HCT116 (cell line): ENCODE data around the gene ALK. TPM values are rescaled to one million over a fixed set of nuclear protein-coding genes. Genes with fewer than 3 reads are reported as not detected.

Experiments
- ATAC-seq: fragments of 200-7000 bp; cut with Tn5 transposase; 2 replicates; pipeline ENCODE4 v1.9.1; 2020; ENCODE audit warnings: mild to moderate bottlenecking, moderate library complexity
- BruUV-seq: library from RNA; stranded (reverse); fragments of 400-500 nt; replicated peaks from 2 replicates; lab custom pipeline; 2021; lab: Mats Ljungman, UMichigan
- CTCF ChIA-PET: fragments of 300-600 bp; sonication (Branson Sonifier 250); formaldehyde crosslinking; loops from one replicate; lab custom pipeline; 2021; ENCODE audit warnings: antibody characterized with exemption; lab: Charles Lee
- POLR2A ChIA-PET: fragments of 300-600, 350-600 bp; sonication (Branson Sonifier 250); formaldehyde crosslinking; loops from one replicate; lab custom pipeline; 2021; ENCODE audit warnings: antibody characterized with exemption; lab: Charles Lee
- RAD21 ChIA-PET, 2 experiments: fragments of 300-600 bp; sonication (Branson Sonifier 250); formaldehyde crosslinking; loops; one replicate each; lab custom pipeline; 2023; ENCODE audit warnings: low total read pairs in 2 of 2; ENCODE audit not compliant: uncharacterized antibody in 2 of 2, unreplicated experiment in 2 of 2, low non-redundant PET in 1 of 2; lab: Charles Lee
- DNase-seq: peaks from one replicate; pipeline ENCODE4 v3.0.0-alpha.2; 2010; ENCODE audit warnings: low read depth, low spot score
- H2AFZ ChIP-seq: fragments of 200-600 bp; shearing (Covaris generic), sonication (generic); 2 replicates; pipeline ENCODE4 v1.6.1; 2017; ENCODE audit warnings: low read depth, mixed run types, mixed read lengths, antibody characterized with exemption, low read length; ENCODE audit not compliant: poor library complexity, severe bottlenecking
- H3K27ac ChIP-seq: 2 replicates; pipeline ENCODE4 v1.5.1; 2012; ENCODE audit warnings: low read depth, low read length
- H3K27me3 ChIP-seq: fragments of 200-600 bp; sonication (generic); 2 replicates; pipeline ENCODE4 v1.6.1; 2016; ENCODE audit warnings: mixed run types, low read length, mixed read lengths; ENCODE audit not compliant: insufficient read depth
- H3K36me3 ChIP-seq, 2 experiments: fragments of 200-500 bp in 1 of 2; fragments of 200-600 bp in 1 of 2; sonication (Bioruptor generic) in 1 of 2; sonication (generic) in 1 of 2; 2 replicates each; pipeline versions ENCODE4 v1.5.1 to v1.6.1; 2014 to 2016; ENCODE audit warnings: low read length in 2 of 2, inconsistent platforms in 1 of 2, mixed read lengths in 1 of 2, mixed run types in 1 of 2; ENCODE audit not compliant: insufficient read depth in 2 of 2, control insufficient read depth in 1 of 2
- H3K4me1 ChIP-seq, 2 experiments: fragments of 200-600 bp in 1 of 2; sonication (generic) in 1 of 2; 2 replicates each; pipeline versions ENCODE4 v1.5.1 to v1.6.1; 2012 to 2017; ENCODE audit warnings: low read length in 2 of 2, inconsistent platforms in 1 of 2, mild to moderate bottlenecking in 1 of 2, mixed read lengths in 1 of 2, mixed run types in 1 of 2, moderate library complexity in 1 of 2; ENCODE audit not compliant: insufficient read depth in 2 of 2, control insufficient read depth in 1 of 2
- H3K4me2 ChIP-seq: fragments of 200-600 bp; sonication (generic); 2 replicates; pipeline ENCODE4 v1.6.1; 2017; ENCODE audit warnings: mixed run types, low read length, mixed read lengths
- H3K4me3 ChIP-seq, 2 experiments: fragments of 200-600 bp in 1 of 2; sonication (generic) in 1 of 2; replicated peaks in 1 of 2; 2 replicates each; pipeline ENCODE4 v1.5.1; 2011 to 2016; ENCODE audit warnings: low read length in 2 of 2, control low read depth in 1 of 2, low read depth in 1 of 2, mild to moderate bottlenecking in 1 of 2, mixed read lengths in 1 of 2, mixed run types in 1 of 2
- H3K79me2 ChIP-seq: fragments of 200-600 bp; sonication (generic); 2 replicates; pipeline ENCODE4 v1.6.1; 2017; ENCODE audit warnings: mild to moderate bottlenecking, mixed run types, low read length, moderate library complexity, mixed read lengths; ENCODE audit not compliant: insufficient read depth
- H3K9ac ChIP-seq: fragments of 200-600 bp; sonication (generic); 2 replicates; pipeline ENCODE4 v1.6.1; 2016; ENCODE audit warnings: low read length, mixed read lengths
- H3K9me2 ChIP-seq: fragments of 200-600 bp; sonication (generic), shearing (Covaris generic); 2 replicates; pipeline ENCODE4 v1.6.1; 2017; ENCODE audit warnings: mixed run types, mild to moderate bottlenecking, moderate library complexity; ENCODE audit not compliant: insufficient read depth
- H3K9me3 ChIP-seq, 2 experiments: fragments of 200-500 bp in 1 of 2; fragments of 200-600 bp in 1 of 2; sonication (Bioruptor generic) in 1 of 2; sonication (generic) in 1 of 2; 2 replicates each; pipeline ENCODE4 v1.6.1; 2014 to 2017; ENCODE audit warnings: low read length in 2 of 2, mixed read lengths in 2 of 2, inconsistent platforms in 1 of 2, low read depth in 1 of 2, mild to moderate bottlenecking in 1 of 2, mixed run types in 1 of 2, moderate library complexity in 1 of 2; ENCODE audit not compliant: control insufficient read depth in 1 of 2, insufficient read depth in 1 of 2
- H4K20me1 ChIP-seq: fragments of 200-600 bp; sonication (generic), shearing (Covaris generic); 2 replicates; pipeline ENCODE4 v1.6.1; 2017; ENCODE audit warnings: mixed run types, mild to moderate bottlenecking, moderate library complexity; ENCODE audit not compliant: insufficient read depth
- CBX3 ChIP-seq: IDR thresholded peaks from 2 replicates; pipeline ENCODE4 v1.6.1; 2012; ENCODE audit warnings: low read depth
- EGR1 ChIP-seq: IDR thresholded peaks from 2 replicates; pipeline ENCODE4 v1.6.1; 2012; ENCODE audit warnings: low read depth
- EZH2 ChIP-seq: fragments of 200-600 bp; sonication (generic); IDR thresholded peaks from 2 replicates; pipeline ENCODE4 v1.6.1; 2017; ENCODE audit warnings: antibody characterized with exemption, mixed run types
- EZH2phosphoT487 ChIP-seq: fragments of 200-600 bp; IDR thresholded peaks from 2 replicates; pipeline ENCODE4 v1.6.1; 2018; ENCODE audit warnings: antibody characterized with exemption, borderline replicate concordance
- FOSL1 ChIP-seq: IDR thresholded peaks from 2 replicates; pipeline ENCODE4 v1.6.1; 2012; ENCODE audit warnings: low read depth
- JUND ChIP-seq: IDR thresholded peaks from 2 replicates; pipeline ENCODE4 v1.6.1; 2012
- POLR2A ChIP-seq: IDR thresholded peaks from 2 replicates; pipeline ENCODE4 v1.7.0; 2011; ENCODE audit warnings: borderline replicate concordance; ENCODE audit not compliant: insufficient read depth, insufficient read length; ENCODE audit errors: extremely low read depth
- RAD21 ChIP-seq: IDR thresholded peaks from 2 replicates; pipeline ENCODE4 v1.6.1; 2012; ENCODE audit warnings: low read depth, mild to moderate bottlenecking
- SRF ChIP-seq: IDR thresholded peaks from 2 replicates; pipeline ENCODE4 v1.6.1; 2012; ENCODE audit warnings: low read depth
- TCF7L2 ChIP-seq: IDR thresholded peaks from 2 replicates; pipeline ENCODE4 v1.7.0; 2011; ENCODE audit warnings: borderline replicate concordance, inconsistent platforms; ENCODE audit not compliant: insufficient read depth, insufficient read length; ENCODE audit errors: extremely low read depth
- ZFX ChIP-seq: fragments of 450-650 bp; IDR thresholded peaks from 2 replicates; pipeline ENCODE4 v1.6.1; 2017
- intact Hi-C: fragments of 100-400 bp; cut with micrococcal nuclease; formaldehyde crosslinking; loops from 2 replicates; pipeline ENCODE4 v1.10.0; 2022
- total RNA-seq: library from RNA; stranded (reverse); gene quantifications from one replicate; pipeline ENCODE4 v1.2.1, GENCODE V29; 2021; ENCODE audit not compliant: unreplicated experiment
- TF ChIP-seq, protein P1 (sequence below): IDR thresholded peaks from 2 replicates; pipeline ENCODE4 v1.6.1; 2012
- TF ChIP-seq, protein P2 (sequence below): IDR thresholded peaks from 2 replicates; pipeline ENCODE4 v1.6.1; 2012
- TF ChIP-seq, protein P3 (sequence below): IDR thresholded peaks from 2 replicates; pipeline ENCODE4 v1.6.1; 2012; ENCODE audit warnings: low read depth

The ALK gene
- total RNA-seq, 1 experiment from 2014 or later = not detected

DNA sequence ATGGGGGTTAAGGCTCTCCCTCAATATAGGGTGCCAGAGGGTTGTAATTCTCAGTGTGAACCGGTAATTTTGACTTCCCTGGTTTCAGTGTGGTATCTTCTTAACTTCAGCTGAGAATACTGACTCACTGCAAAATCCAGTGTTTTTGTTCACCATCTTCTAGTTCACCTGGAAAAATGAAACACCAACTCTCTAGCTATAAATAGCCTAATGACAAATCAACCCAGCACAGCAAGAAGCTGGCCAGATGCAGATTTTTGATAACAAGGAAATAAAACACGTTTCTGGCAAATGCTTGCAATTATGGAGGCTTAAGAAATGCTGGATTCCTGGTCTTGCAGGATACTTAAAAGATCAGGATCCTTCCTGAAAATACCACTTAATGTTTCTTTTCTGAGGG is 613.9 kb downstream of the ALK start:
- no peak for DNase-seq
- Histone ChIP-seq H3K4me1 (no peaks in the 10 kb centered on the region), H3K79me2 (no peaks in the 10 kb centered on the region)
- TF ChIP-seq JUND (no peak), RAD21 (no peak), POLR2A (no peak), EGR1 (no peak), EZH2 (no peak), ZFX (no peak), SRF (no peak), EZH2phosphoT487 (no peak), FOSL1 (no peak), TCF7L2 (no peak)
- TF ChIP-seq, protein P1, sequence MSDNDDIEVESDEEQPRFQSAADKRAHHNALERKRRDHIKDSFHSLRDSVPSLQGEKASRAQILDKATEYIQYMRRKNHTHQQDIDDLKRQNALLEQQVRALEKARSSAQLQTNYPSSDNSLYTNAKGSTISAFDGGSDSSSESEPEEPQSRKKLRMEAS = no peak
- TF ChIP-seq, protein P2, sequence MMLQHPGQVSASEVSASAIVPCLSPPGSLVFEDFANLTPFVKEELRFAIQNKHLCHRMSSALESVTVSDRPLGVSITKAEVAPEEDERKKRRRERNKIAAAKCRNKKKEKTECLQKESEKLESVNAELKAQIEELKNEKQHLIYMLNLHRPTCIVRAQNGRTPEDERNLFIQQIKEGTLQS = no peak
- TF ChIP-seq, all 23 proteins: peak for 0
- ChIA-PET POLR2A (no interaction called here), RAD21 (no interaction called here), CTCF (no interaction called here)
- BruUV-seq = no TSS peak
- H3K9me2 ChIP-seq = no peaks in the 10 kb centered on the region
- H4K20me1 ChIP-seq = no peaks in the 10 kb centered on the region; the same call in 1 of the 2 replicates
- no peak for ATAC-seq
- H3K27ac ChIP-seq = no peak overlapping the region
- intact Hi-C loops = loop anchor here (10.0 kb wide), 1 partner anchor 353 kb away; no protein-coding TSS in a partner anchor
- no peak overlapping the region for H3K4me3 ChIP-seq
- H3K36me3 ChIP-seq = no peaks in the 10 kb centered on the region
- no peak overlapping the region for H2AFZ ChIP-seq
- H3K27me3 ChIP-seq = peaks cover 46% of the 10 kb centered on the region
- H3K4me2 ChIP-seq = no peak overlapping the region
- no peaks in the 10 kb centered on the region for H3K9me3 ChIP-seq
- H3K9ac ChIP-seq = no peak overlapping the region

DNA sequence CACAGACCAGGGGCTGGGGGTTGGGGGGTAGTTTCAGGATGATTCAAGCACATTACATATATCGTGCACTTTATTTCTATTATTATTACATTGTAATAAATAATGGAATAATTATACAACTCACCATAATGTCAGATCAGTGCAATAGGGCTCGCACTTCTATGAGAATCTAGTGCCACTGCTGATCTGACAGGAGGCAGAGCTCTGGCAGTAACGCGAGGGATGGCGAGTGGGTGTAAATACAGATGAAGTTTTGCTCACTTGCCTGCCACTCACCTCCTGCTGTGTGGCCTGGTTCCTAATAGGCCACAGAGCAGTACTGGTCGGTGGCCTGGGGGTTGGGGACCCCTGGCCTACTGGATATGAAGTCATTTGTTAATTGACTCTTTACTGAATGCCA is 615.6 kb downstream of the ALK start:
- no peak overlapping the region for H3K9ac ChIP-seq
- ChIA-PET CTCF (no interaction called here), RAD21 (no interaction called here), POLR2A (no interaction called here)
- no peak overlapping the region for H3K4me2 ChIP-seq
- no peak for TF ChIP-seq JUND
- no peak for TF ChIP-seq RAD21
- TF ChIP-seq SRF = no peak
- TF ChIP-seq, protein P1 = no peak
- no peak for TF ChIP-seq ZFX
- TF ChIP-seq CBX3 = no peak
- TF ChIP-seq, protein P3, sequence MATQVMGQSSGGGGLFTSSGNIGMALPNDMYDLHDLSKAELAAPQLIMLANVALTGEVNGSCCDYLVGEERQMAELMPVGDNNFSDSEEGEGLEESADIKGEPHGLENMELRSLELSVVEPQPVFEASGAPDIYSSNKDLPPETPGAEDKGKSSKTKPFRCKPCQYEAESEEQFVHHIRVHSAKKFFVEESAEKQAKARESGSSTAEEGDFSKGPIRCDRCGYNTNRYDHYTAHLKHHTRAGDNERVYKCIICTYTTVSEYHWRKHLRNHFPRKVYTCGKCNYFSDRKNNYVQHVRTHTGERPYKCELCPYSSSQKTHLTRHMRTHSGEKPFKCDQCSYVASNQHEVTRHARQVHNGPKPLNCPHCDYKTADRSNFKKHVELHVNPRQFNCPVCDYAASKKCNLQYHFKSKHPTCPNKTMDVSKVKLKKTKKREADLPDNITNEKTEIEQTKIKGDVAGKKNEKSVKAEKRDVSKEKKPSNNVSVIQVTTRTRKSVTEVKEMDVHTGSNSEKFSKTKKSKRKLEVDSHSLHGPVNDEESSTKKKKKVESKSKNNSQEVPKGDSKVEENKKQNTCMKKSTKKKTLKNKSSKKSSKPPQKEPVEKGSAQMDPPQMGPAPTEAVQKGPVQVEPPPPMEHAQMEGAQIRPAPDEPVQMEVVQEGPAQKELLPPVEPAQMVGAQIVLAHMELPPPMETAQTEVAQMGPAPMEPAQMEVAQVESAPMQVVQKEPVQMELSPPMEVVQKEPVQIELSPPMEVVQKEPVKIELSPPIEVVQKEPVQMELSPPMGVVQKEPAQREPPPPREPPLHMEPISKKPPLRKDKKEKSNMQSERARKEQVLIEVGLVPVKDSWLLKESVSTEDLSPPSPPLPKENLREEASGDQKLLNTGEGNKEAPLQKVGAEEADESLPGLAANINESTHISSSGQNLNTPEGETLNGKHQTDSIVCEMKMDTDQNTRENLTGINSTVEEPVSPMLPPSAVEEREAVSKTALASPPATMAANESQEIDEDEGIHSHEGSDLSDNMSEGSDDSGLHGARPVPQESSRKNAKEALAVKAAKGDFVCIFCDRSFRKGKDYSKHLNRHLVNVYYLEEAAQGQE = no peak
- no TSS peak for BruUV-seq
- no peak for DNase-seq
- no peak overlapping the region for H2AFZ ChIP-seq
- H3K4me3 ChIP-seq = no peak overlapping the region
- peaks cover 53% of the 10 kb centered on the region for H3K27me3 ChIP-seq
- H3K4me1 ChIP-seq = no peaks in the 10 kb centered on the region
- no peaks in the 10 kb centered on the region; the same call in 1 of the 2 replicates for H4K20me1 ChIP-seq
- intact Hi-C loops = loop anchor here (10.0 kb wide), 1 partner anchor 351 kb away; no protein-coding TSS in a partner anchor
- no peaks in the 10 kb centered on the region for H3K9me3 ChIP-seq
- no peaks in the 10 kb centered on the region for H3K36me3 ChIP-seq
- H3K9me2 ChIP-seq = no peaks in the 10 kb centered on the region
- no peak overlapping the region for H3K27ac ChIP-seq
- H3K79me2 ChIP-seq = no peaks in the 10 kb centered on the region
- ATAC-seq = no peak
